Loucy (cell line): ENCODE data around the gene VWF.
"Not testable (repeated sequence)": the region's sequence is repeated elsewhere in the genome, so short reads cannot be mapped to it uniquely, and the experiment has no call there.

ENCODE experiments used
- H2AFZ ChIP-seq: fragments of 200-600 bp; sonication (generic); 2 replicates; pipeline ENCODE4 v1.6.0; 2016; ENCODE audit warnings: antibody characterized with exemption, mild to moderate bottlenecking, low read length, moderate library complexity
- H3F3A ChIP-seq: fragments of 200-600 bp; 2 replicates; pipeline ENCODE4 v1.6.0; 2016; ENCODE audit warnings: antibody characterized with exemption, low read depth, mild to moderate bottlenecking
- H3K27me3 ChIP-seq: fragments of 200-600 bp; sonication (generic); 2 replicates; pipeline ENCODE4 v1.6.1; 2014; ENCODE audit warnings: low read length, mild to moderate bottlenecking; ENCODE audit not compliant: insufficient read depth, poor library complexity, severe bottlenecking
- H3K36me3 ChIP-seq: fragments of 200-600 bp; sonication (generic); 2 replicates; pipeline ENCODE4 v1.6.1; 2016; ENCODE audit warnings: low read length; ENCODE audit not compliant: insufficient read depth
- H3K4me1 ChIP-seq: fragments of 200-600 bp; sonication (generic); 2 replicates; pipeline ENCODE4 v1.5.1; 2014; ENCODE audit warnings: low read length, mild to moderate bottlenecking; ENCODE audit not compliant: insufficient read depth, poor library complexity, severe bottlenecking
- H3K4me2 ChIP-seq: fragments of 200-600 bp; sonication (generic); 2 replicates; pipeline ENCODE4 v1.6.0; 2014; ENCODE audit warnings: antibody characterized with exemption, low read length, low read depth, mild to moderate bottlenecking; ENCODE audit not compliant: poor library complexity, severe bottlenecking
- H3K4me3 ChIP-seq: fragments of 200-600 bp; sonication (generic); 2 replicates; pipeline ENCODE4 v1.5.1; 2014; ENCODE audit warnings: low read length, mild to moderate bottlenecking, mixed read lengths; ENCODE audit not compliant: poor library complexity, severe bottlenecking
- H3K79me2 ChIP-seq: fragments of 200-600 bp; sonication (generic); 2 replicates; pipeline ENCODE4 v1.6.1; 2014; ENCODE audit warnings: low read length; ENCODE audit not compliant: insufficient read depth
- H3K9ac ChIP-seq: fragments of 200-600 bp; sonication (generic); 2 replicates; pipeline ENCODE4 v1.6.0; 2014; ENCODE audit warnings: mild to moderate bottlenecking, low read depth, low read length, moderate library complexity; ENCODE audit not compliant: poor library complexity, severe bottlenecking
- H3K9me2 ChIP-seq: fragments of 200-600 bp; sonication (generic); replicated peaks from 2 replicates; pipeline ENCODE4 v1.6.1; 2016; ENCODE audit warnings: low read depth, low read length, mixed read lengths
- H3K9me3 ChIP-seq: fragments of 200-600 bp; sonication (generic); 2 replicates; pipeline ENCODE4 v1.6.1; 2014; ENCODE audit warnings: mild to moderate bottlenecking, antibody characterized with exemption, low read length, low read depth; ENCODE audit not compliant: insufficient read depth
- H4K20me1 ChIP-seq: fragments of 200-600 bp; sonication (generic); 2 replicates; pipeline ENCODE4 v1.6.0; 2014; ENCODE audit warnings: antibody characterized with exemption, low read length, mild to moderate bottlenecking; ENCODE audit not compliant: insufficient read depth, poor library complexity, severe bottlenecking
- CTCF ChIP-seq: fragments of 200-600 bp; sonication (generic); conservative IDR thresholded peaks from 2 replicates; pipeline ENCODE4 v1.5.1; 2014; ENCODE audit warnings: mild to moderate bottlenecking, antibody characterized with exemption, low read length
- EZH2phosphoT487 ChIP-seq: fragments of 200-600 bp; IDR thresholded peaks from 2 replicates; pipeline ENCODE4 v1.6.1; 2018; ENCODE audit warnings: antibody characterized with exemption, mild to moderate bottlenecking, moderate library complexity, borderline replicate concordance

The VWF gene

GRCh38 chr12:6030081-6030480, 94.4 kb downstream of the VWF start:
- Histone ChIP-seq H3K9ac (no peak overlapping the region), H3K4me3 (no peak overlapping the region), H3F3A (no peaks in the 10 kb centered on the region), H3K9me3 (no peaks in the 10 kb centered on the region), H3K4me2 (no peak overlapping the region), H3K36me3 (no peaks in the 10 kb centered on the region), H2AFZ (no peak overlapping the region), H4K20me1 (no peaks in the 10 kb centered on the region), H3K79me2 (no peaks in the 10 kb centered on the region), H3K4me1 (no peaks in the 10 kb centered on the region), H3K9me2 (no peaks in the 10 kb centered on the region), H3K27me3 (no peaks in the 10 kb centered on the region)
- TF ChIP-seq CTCF = no peak
- no peak for TF ChIP-seq EZH2phosphoT487

GRCh38 chr12:6029401-6029800, 95.1 kb downstream of the VWF start:
- TF ChIP-seq CTCF (no peak), EZH2phosphoT487 (no peak)
- no peaks in the 10 kb centered on the region for H3K36me3 ChIP-seq
- H3F3A ChIP-seq = no peaks in the 10 kb centered on the region
- H4K20me1 ChIP-seq = no peaks in the 10 kb centered on the region
- H3K27me3 ChIP-seq = no peaks in the 10 kb centered on the region
- H3K4me2 ChIP-seq = no peak overlapping the region
- no peak overlapping the region for H3K4me3 ChIP-seq
- no peak overlapping the region for H3K9ac ChIP-seq
- no peaks in the 10 kb centered on the region for H3K9me2 ChIP-seq
- H3K4me1 ChIP-seq = no peaks in the 10 kb centered on the region
- H3K9me3 ChIP-seq = no peaks in the 10 kb centered on the region
- no peak overlapping the region for H2AFZ ChIP-seq
- H3K79me2 ChIP-seq = no peaks in the 10 kb centered on the region

GRCh38 chr12:6026998-6027397, 97.5 kb downstream of the VWF start:
- TF ChIP-seq CTCF = no peak
- TF ChIP-seq EZH2phosphoT487 = no peak
- H3K9ac ChIP-seq = no peak overlapping the region
- H3K79me2 ChIP-seq = no peaks in the 10 kb centered on the region
- H3K4me2 ChIP-seq = no peak overlapping the region
- H3K9me3 ChIP-seq = no peaks in the 10 kb centered on the region
- H3K9me2 ChIP-seq = no peaks in the 10 kb centered on the region
- H4K20me1 ChIP-seq = no peaks in the 10 kb centered on the region
- no peaks in the 10 kb centered on the region for H3F3A ChIP-seq
- H3K27me3 ChIP-seq = no peaks in the 10 kb centered on the region
- H3K36me3 ChIP-seq = no peaks in the 10 kb centered on the region
- no peak overlapping the region for H3K4me3 ChIP-seq
- no peak overlapping the region for H2AFZ ChIP-seq
- H3K4me1 ChIP-seq = no peaks in the 10 kb centered on the region

GRCh38 chr12:6025703-6026298, 98.7 kb downstream of the VWF start:
- not testable (repeated sequence) for H4K20me1 ChIP-seq, H3K4me1 ChIP-seq, H3K4me2 ChIP-seq, H3K9me2 ChIP-seq, H3K9ac ChIP-seq, H3F3A ChIP-seq, H3K9me3 ChIP-seq, H3K36me3 ChIP-seq, H3K4me3 ChIP-seq, H3K27me3 ChIP-seq, H2AFZ ChIP-seq, H3K79me2 ChIP-seq

GRCh38 chr12:6024066-6024465, 100.4 kb downstream of the VWF start:
- not testable (repeated sequence) for H3K9me2 ChIP-seq, H3K9me3 ChIP-seq, H3K4me2 ChIP-seq, H3K9ac ChIP-seq, H3K36me3 ChIP-seq, H3K4me3 ChIP-seq, H3K4me1 ChIP-seq, H3F3A ChIP-seq, H3K27me3 ChIP-seq, H4K20me1 ChIP-seq, H2AFZ ChIP-seq, H3K79me2 ChIP-seq
